Measurements from ENCODE around the gene CCND2. TPM values are rescaled to one million over a fixed set of nuclear protein-coding genes. Genes with fewer than 3 reads are reported as not detected.
A peak's percentile ranks its signal among the peaks of the same experiment; 100 is the strongest.

CCND2 gene
- total and polyA plus RNA-seq, 4 donors = 0.50 to 16.5 (median 3.0) TPM

- TF ChIP-seq ATF3 (IDR thresholded peaks at IDR 0.05) = no peak
- TF ChIP-seq NR2F2 (IDR thresholded peaks at IDR 0.05) = no peak
Observed at GRCh38 chr12:4279198-4279690, 5.7 kb downstream of the CCND2 start (continued).

- Histone ChIP-seq H3K9me3 (ENCODE audit: control insufficient read depth in 4 of 4, low read length in 3 of 4) (no peaks in the 10 kb centered on the region), H3K9ac (ENCODE audit: low read depth in 1 of 2, low read length in 2 of 2) (no peak overlapping the region), H3K27me3 (ENCODE audit: control insufficient read depth in 4 of 4, insufficient read depth in 4 of 4, low read length in 3 of 4) (peaks cover 0 to 3% (median 1%) of the 10 kb centered on the region in 4 donors), H3K36me3 (ENCODE audit: control insufficient read depth in 4 of 4, insufficient read depth in 3 of 4, low read depth in 1 of 4, low read length in 3 of 4) (no peaks in the 10 kb centered on the region), H3K4me3 (ENCODE audit: low read depth in 1 of 3, low read length in 3 of 3) (no peak overlapping the region), H3K27ac (ENCODE audit: low read depth in 1 of 2, low read length in 2 of 2) (no peak overlapping the region), H3K4me1 (ENCODE audit: control insufficient read depth in 4 of 4, insufficient read depth in 4 of 4, low read length in 3 of 4) (peaks cover 0 to 12% (median 5%) of the 10 kb centered on the region in 4 donors)
- WGBS = 55% methylated on average over 15 of the region's 15 CpGs
- TF ChIP-seq NR2F2 (IDR thresholded peaks at IDR 0.05) = peak; percentile 72
- TF ChIP-seq YY1 (IDR thresholded peaks at IDR 0.05) = no peak
- DNase-seq (ENCODE audit: low spot score) = no peak
Observed at GRCh38 chr12:4280351-4281163, 7.0 kb downstream of the CCND2 start.

DNA sequence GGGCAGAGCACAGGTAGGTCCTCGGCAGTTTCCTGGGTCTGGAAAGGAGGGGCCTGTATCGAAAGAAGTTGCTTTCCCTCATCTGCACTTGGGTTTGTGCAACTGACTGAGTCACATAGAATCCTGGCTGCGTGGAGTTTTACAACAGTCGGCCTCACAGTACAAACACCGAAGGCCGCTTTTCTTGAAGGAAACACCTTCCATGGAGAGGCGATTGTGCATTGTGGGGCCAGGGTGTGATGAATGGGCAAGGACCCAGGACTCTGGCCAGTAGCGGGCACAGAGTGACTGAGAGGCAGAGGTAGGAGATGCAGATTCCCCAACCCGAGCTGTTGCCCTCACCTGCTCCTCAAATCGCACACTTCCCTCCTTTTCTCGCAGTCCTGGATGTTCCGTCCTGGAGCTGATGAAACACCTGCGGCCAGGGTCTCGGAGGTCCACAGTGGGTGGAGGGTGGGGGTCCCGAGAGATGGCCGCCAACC, 7.7 kb downstream of the CCND2 start:
- Histone ChIP-seq H3K36me3 (ENCODE audit: control insufficient read depth in 4 of 4, insufficient read depth in 3 of 4, low read depth in 1 of 4, low read length in 3 of 4) (no peaks in the 10 kb centered on the region), H3K9me3 (ENCODE audit: control insufficient read depth in 4 of 4, low read length in 3 of 4) (no peaks in the 10 kb centered on the region), H3K4me3 (ENCODE audit: low read depth in 1 of 3, low read length in 3 of 3) (no peak overlapping the region), H3K4me1 (ENCODE audit: control insufficient read depth in 4 of 4, insufficient read depth in 4 of 4, low read length in 3 of 4) (peaks cover 0 to 7% (median 4%) of the 10 kb centered on the region in 4 donors), H3K27ac (ENCODE audit: low read depth in 1 of 2, low read length in 2 of 2) (no peak overlapping the region), H3K27me3 (ENCODE audit: control insufficient read depth in 4 of 4, insufficient read depth in 4 of 4, low read length in 3 of 4) (peaks cover 0 to 3% (median 0%) of the 10 kb centered on the region in 4 donors), H3K9ac (ENCODE audit: low read depth in 1 of 2, low read length in 2 of 2) (no peak overlapping the region)
- TF ChIP-seq, protein P1, sequence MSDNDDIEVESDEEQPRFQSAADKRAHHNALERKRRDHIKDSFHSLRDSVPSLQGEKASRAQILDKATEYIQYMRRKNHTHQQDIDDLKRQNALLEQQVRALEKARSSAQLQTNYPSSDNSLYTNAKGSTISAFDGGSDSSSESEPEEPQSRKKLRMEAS (IDR thresholded peaks at IDR 0.05) = no peak
- no peak for TF ChIP-seq CTCF (IDR thresholded peaks at IDR 0.05; ENCODE audit: low read depth, low read length, missing input control)
- no peak for TF ChIP-seq TAF1 (conservative IDR thresholded peaks at IDR 0.05)
- TF ChIP-seq RAD21 (IDR thresholded peaks at IDR 0.05) = no peak
- TF ChIP-seq HNF4A (conservative IDR thresholded peaks at IDR 0.05) = no peak
- 88% methylated on average over 16 of the region's 16 CpGs for WGBS
- DNase-seq (ENCODE audit: low spot score) = no peak

GRCh38 chr12:4282103-4282891, 8.7 kb downstream of the CCND2 start:
- H3K27me3 ChIP-seq (ENCODE audit: control insufficient read depth in 4 of 4, insufficient read depth in 4 of 4, low read length in 3 of 4) = peaks cover 0 to 3% (median 0%) of the 10 kb centered on the region in 4 donors
- no peaks in the 10 kb centered on the region for H3K36me3 ChIP-seq (ENCODE audit: control insufficient read depth in 4 of 4, insufficient read depth in 3 of 4, low read depth in 1 of 4, low read length in 3 of 4)
- peak; percentile 21 for DNase-seq (ENCODE audit: low spot score)
- H3K9me3 ChIP-seq (ENCODE audit: control insufficient read depth in 4 of 4, low read length in 3 of 4) = no peaks in the 10 kb centered on the region
- no peak overlapping the region for H3K9ac ChIP-seq (ENCODE audit: low read depth in 1 of 2, low read length in 2 of 2)
- no peak overlapping the region for H3K4me3 ChIP-seq (ENCODE audit: low read depth in 1 of 3, low read length in 3 of 3)
- H3K4me1 ChIP-seq (ENCODE audit: control insufficient read depth in 4 of 4, insufficient read depth in 4 of 4, low read length in 3 of 4) = peaks cover 0 to 4% (median 0%) of the 10 kb centered on the region in 4 donors
- no peak overlapping the region for H3K27ac ChIP-seq (ENCODE audit: low read depth in 1 of 2, low read length in 2 of 2)
- TF ChIP-seq NR2F2 (IDR thresholded peaks at IDR 0.05) (no peak), FOXA2 (IDR thresholded peaks at IDR 0.05) (no peak)
- WGBS = 92% methylated on average over 16 of the region's 16 CpGs
